Measurements from ENCODE around the gene CACNA1S.
A peak's percentile ranks its signal among the peaks of the same experiment; 100 is the strongest.

Gene CACNA1S

GRCh38 chr1:201007481-201007880 is 104.7 kb downstream of the CACNA1S start:
- DNase-seq, result no peak

- DNase-seq, result peak; percentile 7
These were observed 105.8 kb downstream of the CACNA1S start for GRCh38 chr1:201006450-201006849.

GRCh38 chr1:201004732-201005131 is 107.5 kb downstream of the CACNA1S start:
- no peak for DNase-seq

DNA sequence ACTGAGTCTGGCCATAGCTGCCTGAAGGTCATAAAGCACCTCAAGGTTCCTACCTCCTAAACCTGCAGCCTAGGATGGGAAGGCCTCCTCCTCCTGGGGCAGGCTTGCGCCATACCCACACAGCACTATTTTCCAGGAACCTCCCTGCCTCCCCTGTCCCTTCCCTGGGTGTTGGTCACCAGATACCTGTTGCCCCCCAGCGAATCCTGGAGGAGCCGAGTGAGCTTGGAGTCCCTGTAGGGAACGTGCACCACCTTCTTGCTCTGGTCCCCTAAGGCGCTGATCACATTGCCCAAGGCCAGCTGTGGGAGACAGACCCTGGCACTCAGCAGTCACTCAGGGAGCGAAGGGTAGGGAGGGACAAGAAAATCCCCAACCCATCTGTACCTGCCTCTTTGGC is 108.1 kb downstream of the CACNA1S start:
- DNase-seq, result no peak

DNA sequence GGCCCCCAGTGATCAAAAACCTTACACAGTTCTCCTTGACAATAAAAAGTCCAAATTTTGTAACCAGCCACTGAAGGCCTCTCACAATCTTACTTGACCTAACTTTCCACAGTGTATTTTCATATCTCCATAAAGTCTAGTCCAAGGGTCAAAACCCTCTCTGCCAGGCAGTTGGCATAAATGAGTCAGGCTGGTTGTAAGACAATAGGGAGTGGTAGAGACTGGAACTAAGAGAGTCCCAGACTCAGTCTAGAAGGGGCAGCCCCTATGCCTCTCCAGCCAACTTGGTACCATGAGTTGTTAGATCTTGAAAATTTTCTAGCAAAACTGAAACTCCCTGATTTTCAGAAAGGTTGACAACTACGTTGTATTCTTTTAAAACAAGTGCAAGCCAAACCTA is 109.7 kb downstream of the CACNA1S start:
- DNase-seq, result no peak

- no peak for DNase-seq
These were observed 110.3 kb downstream of the CACNA1S start for GRCh38 chr1:201001962-201002361.

DNA sequence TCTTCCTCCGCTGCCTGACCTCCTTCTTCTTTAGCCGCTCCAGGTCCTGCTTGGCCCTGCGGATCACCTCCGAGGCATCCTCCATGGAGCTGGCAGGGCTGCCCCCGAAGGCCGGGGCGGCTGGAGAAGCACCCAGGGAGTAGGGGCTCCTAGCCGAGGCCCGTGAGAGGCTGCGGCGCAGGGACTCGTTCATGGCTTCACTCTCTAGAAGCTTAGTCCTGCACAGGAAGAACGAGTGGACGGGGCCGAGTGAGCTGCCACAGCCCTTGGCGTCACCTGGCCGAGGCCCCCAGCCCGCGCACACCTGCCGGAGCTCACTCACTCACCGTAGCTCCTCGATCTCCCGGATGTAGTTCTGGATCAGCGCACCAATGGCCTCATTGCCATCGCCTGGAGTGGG is 111.8 kb downstream of the CACNA1S start:
- DNase-seq, result no peak

DNA sequence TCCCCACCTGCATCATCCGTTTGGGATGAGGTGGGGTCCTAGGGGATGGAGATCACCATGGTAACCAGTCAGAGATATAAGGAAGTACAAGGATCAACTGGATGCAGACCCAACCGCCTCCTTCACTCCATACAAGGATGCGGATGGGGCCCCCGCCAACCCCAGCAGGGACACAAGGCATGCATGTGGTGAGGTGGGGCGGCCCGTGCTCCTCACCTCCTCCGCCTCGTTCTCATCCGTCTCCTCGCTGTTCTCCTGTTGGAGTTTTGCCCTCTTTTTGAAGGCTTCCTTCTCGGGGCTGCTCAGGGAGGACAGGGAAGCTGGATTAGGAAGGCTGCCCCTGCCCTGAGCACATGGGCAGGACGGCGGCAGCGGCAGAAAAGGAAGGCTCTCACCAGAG is 112.6 kb downstream of the CACNA1S start:
- DNase-seq, result no peak

GRCh38 chr1:200998323-200998722 is 113.9 kb downstream of the CACNA1S start:
- DNase-seq, result no peak

- DNase-seq, result peak; percentile 24
These were observed 119.7 kb downstream of the CACNA1S start for GRCh38 chr1:200992382-200993048.

- DNase-seq, result no peak
These were observed 121.1 kb downstream of the CACNA1S start for GRCh38 chr1:200991097-200991614.

DNA sequence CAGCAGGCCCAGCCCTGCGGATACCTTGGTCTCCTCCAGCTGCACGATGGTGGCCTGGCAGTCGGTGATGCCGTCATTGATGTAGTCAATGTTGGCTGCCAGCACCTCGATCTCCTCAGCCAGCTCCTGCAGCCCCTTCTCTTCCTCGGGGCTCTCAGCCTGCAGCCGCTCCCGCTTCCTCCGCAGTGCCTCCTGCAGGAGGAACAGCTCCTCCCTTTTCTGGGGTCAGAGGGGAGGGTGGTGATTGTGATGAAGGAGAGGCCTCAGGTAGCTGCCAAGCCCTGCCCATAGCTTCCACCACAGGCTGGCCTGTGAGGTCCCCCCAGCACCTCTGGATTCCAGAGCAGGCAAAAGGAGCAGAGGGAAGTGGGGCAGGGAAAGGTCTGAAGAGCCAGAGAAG is 122.1 kb downstream of the CACNA1S start:
- DNase-seq, result no peak

Data from NCI-H1417 treated with DMSO at 0.1 percent for 48 hours (cell line).